Naive thymus-derived CD4-positive, alpha-beta T cell (primary cell): ENCODE results near the gene TBC1D19. TPM values are rescaled to one million over a fixed set of nuclear protein-coding genes. Genes with fewer than 3 reads are reported as not detected.
"Not testable (repeated sequence)": the region's sequence is repeated elsewhere in the genome, so short reads cannot be mapped to it uniquely, and the experiment has no call there.

Experiments
- ATAC-seq: fragments of 150-1000 bp; cut with Tn5 transposase; 2 replicates; pipeline ENCODE4 v1.10.0; 2021; ENCODE audit warnings: mild to moderate bottlenecking, moderate library complexity
- CTCF ChIA-PET: fragments of 350-600 bp; sonication (Branson Sonifier 250); formaldehyde crosslinking; loops from one replicate; lab custom pipeline; 2021; ENCODE audit warnings: antibody characterized with exemption; lab: Charles Lee
- POLR2A ChIA-PET: fragments of 350-600 bp; sonication (Branson Sonifier 250); formaldehyde crosslinking; loops from one replicate; lab custom pipeline; 2021; ENCODE audit warnings: antibody characterized with exemption, inconsistent platforms; lab: Charles Lee
- DNase-seq, 9 donors: peaks; one replicate each; pipeline versions ENCODE4 v3.0.0 to v3.0.0-alpha.2; 2020 to 2022; ENCODE audit warnings: mixed read lengths in 1 of 9
- H3K27ac ChIP-seq: one replicate; pipeline ENCODE4 v1.7.0; 2013; ENCODE audit warnings: mild to moderate bottlenecking, low read depth, low read length, moderate library complexity
- H3K27me3 ChIP-seq, 2 donors: one replicate each; pipeline ENCODE4 v1.7.0; 2013; ENCODE audit warnings: low read length in 2 of 2, mild to moderate bottlenecking in 2 of 2, moderate library complexity in 2 of 2; ENCODE audit not compliant: control insufficient read depth in 2 of 2, insufficient read depth in 2 of 2
- H3K36me3 ChIP-seq, 3 experiments: 1 replicate in 2 of 3; 2 replicates in 1 of 3; pipeline ENCODE4 v1.7.0; 2013; ENCODE audit warnings: low read length in 3 of 3, mild to moderate bottlenecking in 3 of 3, moderate library complexity in 1 of 3; ENCODE audit not compliant: insufficient read depth in 3 of 3, control insufficient read depth in 2 of 3
- H3K4me1 ChIP-seq, 2 donors: one replicate each; pipeline ENCODE4 v1.7.0; 2013; ENCODE audit warnings: low read length in 2 of 2, mild to moderate bottlenecking in 2 of 2, moderate library complexity in 1 of 2; ENCODE audit not compliant: control insufficient read depth in 2 of 2, insufficient read depth in 2 of 2
- H3K4me3 ChIP-seq: 2 replicates; pipeline ENCODE4 v1.7.0; 2013; ENCODE audit warnings: mild to moderate bottlenecking, low read length
- H3K9me3 ChIP-seq, 3 experiments: 1 replicate in 2 of 3; 2 replicates in 1 of 3; pipeline ENCODE4 v1.7.0; 2013; ENCODE audit warnings: low read length in 3 of 3; ENCODE audit not compliant: control insufficient read depth in 2 of 3
- H3K27ac Mint-ChIP-seq, 9 donors: one replicate each; pipeline ENCODE4 v1.8.0; 2020 to 2022; ENCODE audit warnings: mixed read lengths in 9 of 9, mild to moderate bottlenecking in 8 of 9, moderate library complexity in 5 of 9, inconsistent platforms in 2 of 9
- H3K27me3 Mint-ChIP-seq, 5 donors: one replicate each; pipeline ENCODE4 v1.8.0; 2021 to 2022; ENCODE audit warnings: mixed read lengths in 5 of 5, mild to moderate bottlenecking in 1 of 5
- H3K36me3 Mint-ChIP-seq, 5 donors: one replicate each; pipeline ENCODE4 v1.8.0; 2020 to 2022; ENCODE audit warnings: mixed read lengths in 5 of 5, mild to moderate bottlenecking in 3 of 5, inconsistent platforms in 1 of 5
- H3K4me1 Mint-ChIP-seq, 7 donors: one replicate each; pipeline ENCODE4 v1.8.0; 2020 to 2022; ENCODE audit warnings: mixed read lengths in 7 of 7, mild to moderate bottlenecking in 3 of 7, inconsistent platforms in 1 of 7
- H3K4me3 Mint-ChIP-seq, 10 donors: one replicate each; pipeline ENCODE4 v1.8.0; 2020 to 2022; ENCODE audit warnings: mild to moderate bottlenecking in 10 of 10, mixed read lengths in 10 of 10, moderate library complexity in 6 of 10, inconsistent platforms in 2 of 10
- H3K9me3 Mint-ChIP-seq, 11 donors: one replicate each; pipeline ENCODE4 v1.8.0; 2020 to 2022; ENCODE audit warnings: mixed read lengths in 11 of 11, mild to moderate bottlenecking in 4 of 11, inconsistent platforms in 1 of 11, moderate library complexity in 1 of 11
- intact Hi-C, 2 donors: fragments of 100-400 bp; cut with micrococcal nuclease; formaldehyde crosslinking; loops; one replicate each; pipeline ENCODE4 v1.15.1; 2023
- polyA plus RNA-seq, 2 donors: library from polyadenylated mRNA; unstranded; fragments of 300-500 nt; fragmentation: Illumina TruSeq; gene quantifications; one replicate each; pipeline ENCODE4 v1.2.3, GENCODE V29; 2021
- total RNA-seq, 6 experiments: library from RNA in 5 of 6; stranded (reverse) in 5 of 6; gene quantifications; 1 replicate in 5 of 6; 2 replicates in 1 of 6; pipeline ENCODE4 v1.2.3 and lab custom pipeline; 2021 to 2026

TBC1D19 gene
- total and polyA plus RNA-seq, 7 experiments from 2014 or later = 3.4 to 8.7 (median 5.1) TPM

DNA sequence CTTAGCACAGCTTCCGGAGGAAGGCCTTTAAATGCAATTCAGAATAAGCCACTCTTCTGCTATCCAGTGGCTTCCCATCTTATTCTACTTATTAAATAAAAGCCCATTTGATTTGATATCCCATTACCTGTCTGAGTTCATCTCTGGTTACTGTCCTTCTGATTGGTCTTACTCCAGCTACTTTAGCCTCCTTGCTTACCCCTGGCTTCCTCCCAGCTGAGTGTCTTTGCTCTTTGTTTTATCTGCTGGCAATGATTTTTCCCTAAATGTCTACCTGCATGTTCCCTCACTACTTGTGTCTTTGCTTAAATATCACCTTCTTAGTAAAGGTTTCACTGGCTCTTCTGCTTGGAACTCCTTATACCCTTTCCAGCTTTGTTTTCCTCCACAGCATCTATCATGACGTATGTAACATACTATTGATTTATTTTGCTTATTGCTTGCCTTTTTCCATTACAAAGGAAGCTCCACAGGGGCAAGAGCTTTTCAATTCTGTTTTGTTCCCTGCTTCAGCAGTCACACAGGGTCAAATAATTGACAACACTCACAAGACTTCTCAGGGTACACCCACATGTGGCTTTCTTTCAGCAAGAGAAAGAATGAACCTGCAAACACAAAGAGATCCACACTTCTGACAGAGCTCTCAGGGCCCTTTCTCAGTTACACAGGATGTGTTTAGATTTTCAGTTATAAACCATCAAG is 63.8 kb downstream of the TBC1D19 start:
- DNase-seq = no peak
- Mint-ChIP-seq H3K36me3 (peaks cover 0 to 51% (median 34%) of the 10 kb centered on the region in 5 donors), H3K4me1 (peaks cover 0 to 7% (median 0%) of the 10 kb centered on the region in 7 donors), H3K27me3 (no peaks in the 10 kb centered on the region), H3K9me3 (peaks cover 2 to 24% (median 10%) of the 10 kb centered on the region in 11 donors), H3K27ac (no peak overlapping the region), H3K4me3 (no peak overlapping the region)
- no peaks in the 10 kb centered on the region for H3K36me3 ChIP-seq
- intact Hi-C loops = no loop called here
- ChIA-PET CTCF (no interaction called here), POLR2A (no interaction called here)
- no peak overlapping the region for H3K4me3 ChIP-seq
- ATAC-seq = no peak
- H3K27me3 ChIP-seq = no peaks in the 10 kb centered on the region
- no peaks in the 10 kb centered on the region for H3K4me1 ChIP-seq
- no peak overlapping the region for H3K27ac ChIP-seq
- no peaks in the 10 kb centered on the region for H3K9me3 ChIP-seq

DNA sequence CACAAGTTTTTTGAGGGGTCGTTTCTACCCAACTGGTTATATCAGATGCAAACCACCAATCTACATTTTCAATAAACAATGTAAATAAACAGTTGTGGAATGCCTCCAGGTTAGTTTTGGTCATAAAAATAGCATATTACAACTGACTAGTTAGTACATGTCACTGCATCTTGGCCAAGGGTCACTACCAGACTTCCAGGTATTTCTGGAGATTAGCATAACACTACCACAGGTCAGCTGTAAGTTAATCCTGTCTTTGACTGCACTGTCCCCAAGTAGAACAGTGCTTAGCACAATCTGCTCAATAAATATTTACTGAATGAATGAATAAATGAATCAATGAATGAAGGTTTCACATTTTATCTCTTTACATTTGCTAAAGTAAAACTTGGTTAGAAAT is 64.4 kb downstream of the TBC1D19 start:
- Histone ChIP-seq H3K27me3 (no peaks in the 10 kb centered on the region), H3K27ac (no peak overlapping the region), H3K4me3 (no peak overlapping the region), H3K9me3 (no peaks in the 10 kb centered on the region), H3K36me3 (no peaks in the 10 kb centered on the region), H3K4me1 (no peaks in the 10 kb centered on the region)
- Mint-ChIP-seq H3K27me3 (no peaks in the 10 kb centered on the region), H3K4me1 (peaks cover 0 to 5% (median 0%) of the 10 kb centered on the region in 7 donors), H3K9me3 (peaks cover 5 to 29% (median 11%) of the 10 kb centered on the region in 11 donors), H3K36me3 (peaks cover 0 to 53% (median 35%) of the 10 kb centered on the region in 5 donors), H3K4me3 (no peak overlapping the region), H3K27ac (no peak overlapping the region)
- intact Hi-C loops = no loop called here
- CTCF ChIA-PET = no interaction called here
- ATAC-seq (no peak), DNase-seq (no peak)
- POLR2A ChIA-PET = no interaction called here

DNA sequence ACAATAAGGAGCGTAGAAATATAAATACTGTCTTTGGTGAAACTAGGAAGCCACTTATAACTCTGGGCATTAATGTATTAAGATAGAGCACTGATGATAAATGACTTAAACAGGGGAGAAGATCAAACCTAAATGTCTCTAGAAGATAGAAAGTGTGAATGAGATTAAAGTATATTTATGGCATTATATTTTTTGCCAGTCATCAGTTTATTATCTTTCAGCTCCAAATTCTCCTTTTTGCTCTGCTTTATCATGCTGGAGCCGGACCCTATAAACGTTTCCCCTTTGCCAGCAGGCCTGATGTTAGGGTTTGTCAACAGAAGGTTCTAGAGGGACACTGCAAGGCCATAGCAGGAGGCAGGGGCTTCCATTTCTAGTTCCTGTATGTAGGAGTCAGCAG is 76.4 kb downstream of the TBC1D19 start:
- ChIA-PET CTCF (no interaction called here), POLR2A (no interaction called here)
- DNase-seq = no peak
- intact Hi-C loops = no loop called here
- Histone ChIP-seq H3K27ac (no peak overlapping the region), H3K4me1 (no peaks in the 10 kb centered on the region), H3K9me3 (no peaks in the 10 kb centered on the region), H3K27me3 (no peaks in the 10 kb centered on the region), H3K36me3 (peaks cover 0 to 13% (median 3%) of the 10 kb centered on the region in 3 experiments), H3K4me3 (no peak overlapping the region)
- H3K4me3 Mint-ChIP-seq = no peak overlapping the region
- no peaks in the 10 kb centered on the region for H3K27me3 Mint-ChIP-seq
- ATAC-seq = no peak
- peaks cover 0 to 6% (median 0%) of the 10 kb centered on the region in 11 donors for H3K9me3 Mint-ChIP-seq
- peaks cover 7 to 73% (median 29%) of the 10 kb centered on the region in 5 donors for H3K36me3 Mint-ChIP-seq
- H3K27ac Mint-ChIP-seq = no peak overlapping the region
- no peaks in the 10 kb centered on the region for H3K4me1 Mint-ChIP-seq

GRCh38 chr4:26663888-26664287 is 80.0 kb downstream of the TBC1D19 start:
- H3K9me3 ChIP-seq = no peaks in the 10 kb centered on the region
- CTCF ChIA-PET = no interaction called here
- no peak overlapping the region for H3K4me3 Mint-ChIP-seq
- no peak overlapping the region for H3K27ac Mint-ChIP-seq
- POLR2A ChIA-PET = no interaction called here
- H3K27me3 Mint-ChIP-seq = no peaks in the 10 kb centered on the region
- ATAC-seq (no peak), DNase-seq (no peak)
- H3K36me3 ChIP-seq = peaks cover 0 to 13% (median 3%) of the 10 kb centered on the region in 3 experiments
- H3K4me1 Mint-ChIP-seq = no peaks in the 10 kb centered on the region
- no peaks in the 10 kb centered on the region for H3K4me1 ChIP-seq
- no peaks in the 10 kb centered on the region for H3K9me3 Mint-ChIP-seq
- H3K36me3 Mint-ChIP-seq = peaks cover 2 to 48% (median 21%) of the 10 kb centered on the region in 5 donors
- intact Hi-C loops = no loop called here
- H3K27me3 ChIP-seq = no peaks in the 10 kb centered on the region
- H3K4me3 ChIP-seq = no peak overlapping the region
- H3K27ac ChIP-seq = no peak overlapping the region

DNA sequence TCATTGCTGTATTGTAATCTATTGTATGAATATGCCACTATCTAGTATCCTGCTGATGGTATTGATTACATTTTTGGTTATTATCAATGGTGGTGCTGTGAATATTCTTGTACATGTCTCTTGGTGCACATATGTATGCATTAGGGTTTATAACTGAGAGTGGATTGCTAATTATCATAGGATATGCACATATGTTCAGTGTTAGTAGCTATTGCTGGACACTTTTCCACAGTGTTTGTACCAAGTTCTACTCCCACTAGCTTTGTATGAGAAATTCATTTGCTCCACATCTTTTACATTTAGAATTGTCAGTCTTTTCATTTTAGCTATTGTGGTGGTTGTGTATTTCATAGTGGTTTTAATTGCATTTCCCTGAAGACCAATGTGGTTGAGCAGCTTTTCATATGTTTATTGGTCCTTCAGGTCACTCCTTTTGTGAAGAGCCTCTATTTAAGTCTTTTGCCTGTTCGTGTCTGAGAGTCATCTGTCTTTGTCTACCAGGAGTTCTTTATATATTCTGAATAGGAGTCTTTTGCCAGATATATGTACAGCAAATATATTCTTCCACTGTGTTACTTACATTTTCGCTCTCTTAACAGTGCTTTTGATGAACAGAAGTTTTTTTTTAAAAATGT is 87.1 kb downstream of the TBC1D19 start:
- no peaks in the 10 kb centered on the region for H3K27me3 Mint-ChIP-seq
- no peak overlapping the region for H3K27ac Mint-ChIP-seq
- H3K9me3 ChIP-seq = no peaks in the 10 kb centered on the region
- H3K27me3 ChIP-seq = no peaks in the 10 kb centered on the region
- H3K27ac ChIP-seq = no peak overlapping the region
- H3K4me3 ChIP-seq = no peak overlapping the region
- peaks cover 0 to 22% (median 18%) of the 10 kb centered on the region in 5 donors for H3K36me3 Mint-ChIP-seq
- no peaks in the 10 kb centered on the region for H3K9me3 Mint-ChIP-seq
- H3K4me3 Mint-ChIP-seq = no peak overlapping the region
- no peaks in the 10 kb centered on the region for H3K4me1 ChIP-seq
- no peaks in the 10 kb centered on the region for H3K4me1 Mint-ChIP-seq
- ChIA-PET CTCF (no interaction called here), POLR2A (no interaction called here)
- ATAC-seq (no peak), DNase-seq (no peak)
- H3K36me3 ChIP-seq = no peaks in the 10 kb centered on the region
- intact Hi-C loops = no loop called here

- ATAC-seq, H3K27ac ChIP-seq, H3K27me3 ChIP-seq, H3K27me3 Mint-ChIP-seq, H3K4me1 ChIP-seq, H3K27ac Mint-ChIP-seq, POLR2A ChIA-PET, H3K4me1 Mint-ChIP-seq, H3K4me3 ChIP-seq, CTCF ChIA-PET, H3K4me3 Mint-ChIP-seq, intact Hi-C loops, H3K36me3 ChIP-seq, DNase-seq: not testable (repeated sequence)
- peaks cover 0 to 15% (median 0%) of the 10 kb centered on the region in 3 experiments for H3K9me3 ChIP-seq
- H3K9me3 Mint-ChIP-seq = peaks cover 5 to 40% (median 25%) of the 10 kb centered on the region in 11 donors
- H3K36me3 Mint-ChIP-seq = peaks cover 13 to 58% (median 49%) of the 10 kb centered on the region in 5 donors
Measured at GRCh38 chr4:26679040-26679695, 95.3 kb downstream of the TBC1D19 start.
